IMR-90 (cell line): ENCODE measurements around the gene STRN. TPM values are rescaled to one million over a fixed set of nuclear protein-coding genes. Genes with fewer than 3 reads are reported as not detected.

ENCODE experiments used
- ATAC-seq: fragments of 200-7000 bp; cut with Tn5 transposase; 2 replicates; pipeline ENCODE4 v1.9.1; 2020; ENCODE audit warnings: low read depth, mild to moderate bottlenecking, moderate library complexity
- BruUV-seq: library from RNA; stranded (reverse); fragments of 400-500 nt; replicated peaks from 2 replicates; lab custom pipeline; 2021; lab: Mats Ljungman, UMichigan
- CTCF ChIA-PET: fragments of 300-600 bp; formaldehyde crosslinking; extraction: SDS; loops from one replicate; lab custom pipeline; 2021; ENCODE audit warnings: antibody characterized with exemption; lab: Yijun Ruan, JAX
- POLR2A ChIA-PET: fragments of 300-600 bp; sonication (Branson Sonifier 250); formaldehyde crosslinking; loops from one replicate; lab custom pipeline; 2022; ENCODE audit warnings: antibody characterized with exemption; ENCODE audit not compliant: unreplicated experiment; lab: Charles Lee
- DNase-seq: peaks from one replicate; pipeline ENCODE4 v3.0.0; 2013
- H2AFZ ChIP-seq: replicated peaks from 2 replicates; pipeline ENCODE3; 2013; ENCODE audit warnings: low read length, mild to moderate bottlenecking; ENCODE audit not compliant: poor library complexity
- H2AK5ac ChIP-seq: 2 replicates; pipeline ENCODE4 v1.6.1; 2013; ENCODE audit warnings: low read depth, low read length, inconsistent platforms
- H2AK9ac ChIP-seq: replicated peaks from 2 replicates; pipeline ENCODE3; 2013; ENCODE audit warnings: mild to moderate bottlenecking, low read depth, low read length, moderate library complexity; ENCODE audit not compliant: poor library complexity
- H2BK120ac ChIP-seq: 2 replicates; pipeline ENCODE4 v1.6.1; 2013; ENCODE audit warnings: low read depth, low read length, inconsistent platforms
- H2BK15ac ChIP-seq: 3 replicates; pipeline ENCODE4 v1.6.1; 2013; ENCODE audit warnings: low read depth, low read length, inconsistent platforms
- H2BK20ac ChIP-seq: 2 replicates; pipeline ENCODE4 v1.6.1; 2013; ENCODE audit warnings: low read depth, mild to moderate bottlenecking, inconsistent platforms, low read length, moderate library complexity
- H2BK5ac ChIP-seq: 2 replicates; pipeline ENCODE4 v1.6.1; 2013; ENCODE audit warnings: mild to moderate bottlenecking, low read depth, low read length, inconsistent platforms; ENCODE audit not compliant: poor library complexity, severe bottlenecking
- H3K14ac ChIP-seq: replicated peaks from 2 replicates; pipeline ENCODE4 v1.6.1; 2013; ENCODE audit warnings: low read depth, low read length, inconsistent platforms
- H3K18ac ChIP-seq: 2 replicates; pipeline ENCODE4 v1.6.1; 2013; ENCODE audit warnings: low read depth, low read length, control low read depth
- H3K23ac ChIP-seq: 2 replicates; pipeline ENCODE4 v1.6.1; 2013; ENCODE audit warnings: low read depth, low read length, inconsistent platforms
- H3K27ac ChIP-seq: 2 replicates; pipeline ENCODE4 v1.5.1; 2013; ENCODE audit warnings: mild to moderate bottlenecking, control low read depth, low read length; ENCODE audit not compliant: insufficient read depth
- H3K27me3 ChIP-seq: 2 replicates; pipeline ENCODE4 v1.6.1; 2013; ENCODE audit warnings: low read length; ENCODE audit not compliant: control insufficient read depth, insufficient read depth
- H3K36me3 ChIP-seq: 2 replicates; pipeline ENCODE4 v1.6.1; 2013; ENCODE audit warnings: low read length, mixed read lengths; ENCODE audit not compliant: control insufficient read depth, insufficient read depth
- H3K4ac ChIP-seq: 2 replicates; pipeline ENCODE4 v1.6.1; 2013; ENCODE audit warnings: low read depth, low read length, inconsistent platforms
- H3K4me1 ChIP-seq: 2 replicates; pipeline ENCODE4 v1.6.1; 2013; ENCODE audit warnings: low read length, mixed read lengths; ENCODE audit not compliant: control insufficient read depth, insufficient read depth
- H3K4me2 ChIP-seq: 2 replicates; pipeline ENCODE4 v1.6.1; 2013; ENCODE audit warnings: low read depth, mild to moderate bottlenecking, control low read depth, low read length, moderate library complexity
- H3K4me3 ChIP-seq: 2 replicates; pipeline ENCODE4 v1.5.1; 2013; ENCODE audit warnings: low read depth, mild to moderate bottlenecking, control low read depth, low read length, moderate library complexity; ENCODE audit not compliant: insufficient read depth
- H3K56ac ChIP-seq: 2 replicates; pipeline ENCODE4 v1.6.1; 2013; ENCODE audit warnings: low read length, inconsistent platforms; ENCODE audit not compliant: insufficient read depth; ENCODE audit errors: extremely low read depth
- H3K79me1 ChIP-seq, 2 experiments: 2 replicates each; pipeline ENCODE4 v1.6.1; 2013; ENCODE audit warnings: low read length in 2 of 2, inconsistent platforms in 1 of 2, low read depth in 1 of 2
- H3K9ac ChIP-seq: 2 replicates; pipeline ENCODE4 v1.6.1; 2013; ENCODE audit warnings: low read depth, low read length, control low read depth
- H3K9me1 ChIP-seq: 2 replicates; pipeline ENCODE4 v1.6.1; 2013; ENCODE audit warnings: low read length, inconsistent platforms; ENCODE audit not compliant: insufficient read depth
- H3K9me3 ChIP-seq: 2 replicates; pipeline ENCODE4 v1.6.1; 2013; ENCODE audit warnings: low read length; ENCODE audit not compliant: control insufficient read depth, insufficient read depth
- H4K20me1 ChIP-seq: 2 replicates; pipeline ENCODE4 v1.6.1; 2013; ENCODE audit warnings: low read length, inconsistent platforms; ENCODE audit not compliant: insufficient read depth
- H4K5ac ChIP-seq: 2 replicates; pipeline ENCODE4 v1.6.1; 2013; ENCODE audit warnings: mild to moderate bottlenecking, low read depth, low read length, control low read depth
- H4K8ac ChIP-seq, 2 experiments: 2 replicates each; pipeline ENCODE4 v1.6.1; 2013; ENCODE audit warnings: low read depth in 2 of 2, low read length in 2 of 2, control low read depth in 1 of 2, inconsistent platforms in 1 of 2
- H4K91ac ChIP-seq: 2 replicates; pipeline ENCODE4 v1.6.1; 2013; ENCODE audit warnings: low read depth, low read length, inconsistent platforms; ENCODE audit not compliant: insufficient read depth
- BHLHE40 ChIP-seq: fragments of 150-350 bp; IDR thresholded peaks from 2 replicates; pipeline ENCODE4 v1.6.1; 2016; ENCODE audit warnings: mild to moderate bottlenecking, low read depth, low read length
- CTCF ChIP-seq: conservative IDR thresholded peaks from 2 replicates; pipeline ENCODE4 v1.5.1; 2012; ENCODE audit warnings: mild to moderate bottlenecking, low read depth, low read length, improper control_type of control experiment
- FOS ChIP-seq: fragments of 150-350 bp; IDR thresholded peaks from 2 replicates; pipeline ENCODE4 v1.6.1; 2016; ENCODE audit warnings: low read depth, low read length
- MAFK ChIP-seq: IDR thresholded peaks from 2 replicates; pipeline ENCODE4 v1.6.1; 2012; ENCODE audit warnings: low read depth, low read length, improper control_type of control experiment
- MAZ ChIP-seq: IDR thresholded peaks from 2 replicates; pipeline ENCODE4 v1.6.1; 2012; ENCODE audit warnings: low read depth, mild to moderate bottlenecking, low read length, improper control_type of control experiment, moderate library complexity, borderline replicate concordance
- MXI1 ChIP-seq: IDR thresholded peaks from 2 replicates; pipeline ENCODE4 v1.6.1; 2012; ENCODE audit warnings: low read depth, mild to moderate bottlenecking, low read length, moderate library complexity, borderline replicate concordance
- NFE2L2 ChIP-seq: fragments of 150-350 bp; IDR thresholded peaks from 2 replicates; pipeline ENCODE4 v1.6.1; 2016; ENCODE audit warnings: low read depth, mild to moderate bottlenecking, low read length
- RCOR1 ChIP-seq: IDR thresholded peaks from 2 replicates; pipeline ENCODE4 v1.6.1; 2012; ENCODE audit warnings: mild to moderate bottlenecking, low read length, improper control_type of control experiment; ENCODE audit not compliant: insufficient replicate concordance
- SMC3 ChIP-seq: fragments of 150-350 bp; IDR thresholded peaks from 2 replicates; pipeline ENCODE4 v1.6.1; 2016; ENCODE audit warnings: low read depth, mild to moderate bottlenecking, antibody characterized with exemption, low read length, moderate library complexity
- WGBS, 2 experiments: methylation state at CpG; one replicate each; pipeline versions ENCODE4 v1.1.5 to v1.1.7; 2013; ENCODE audit warnings: missing lambda C conversion rate in 2 of 2; ENCODE audit not compliant: insufficient read length in 1 of 2; ENCODE audit errors: extremely low coverage in 2 of 2; 5-methylcytosine and 5-hydroxymethylcytosine counted together
- dilution Hi-C: fragments of 300-500 bp; cut with HindIII; formaldehyde crosslinking; loops from one replicate; pipeline ENCODE4 v1.14.3; 2018; ENCODE audit warnings: low sequenced_read_pairs; ENCODE audit not compliant: unreplicated experiment
- in situ Hi-C: fragments of 300-500 bp; cut with MboI; formaldehyde crosslinking; loops from 3 replicates; pipeline ENCODE4 v1.14.3; 2019; ENCODE audit warnings: low sequenced_read_pairs, inconsistent platforms, mixed read lengths
- intact Hi-C: fragments of 100-400 bp; cut with micrococcal nuclease; formaldehyde crosslinking; loops from 2 replicates; pipeline ENCODE4 v1.10.0; 2022
- polyA plus RNA-seq, 3 experiments: library from polyadenylated mRNA; depleted of rRNA; stranded (reverse); fragments of >200 nt; gene quantifications; 2 replicates each; pipeline ENCODE4 v1.2.3, GENCODE V29; 2012; ENCODE audit warnings: low replicate concordance in 1 of 3
- total RNA-seq: library from RNA; depleted of rRNA; stranded (reverse); fragments of >200 nt; gene quantifications from 2 replicates; pipeline ENCODE4 v1.2.3, GENCODE V29; 2012
- TF ChIP-seq, protein P1 (sequence below): fragments of 150-350 bp; IDR thresholded peaks from 2 replicates; pipeline ENCODE4 v1.6.1; 2016; ENCODE audit warnings: low read depth, mild to moderate bottlenecking, low read length, moderate library complexity, borderline replicate concordance

STRN gene
- total and polyA plus RNA-seq, 2 of the 4 experiments (the other 2 are of a cell fraction), result 5.1 to 23.3 TPM

GRCh38 chr2:36881816-36882215, 84.5 kb downstream of the STRN start:
- H3K4me1 ChIP-seq, result peaks cover 2% of the 10 kb centered on the region; the same call in 1 of the 2 replicates
- H2BK5ac ChIP-seq, result no peak overlapping the region
- no peak overlapping the region for H3K56ac ChIP-seq
- no TSS peak for BruUV-seq
- no peak overlapping the region for H3K27ac ChIP-seq
- no peak overlapping the region for H3K4ac ChIP-seq
- DNase-seq (no peak), ATAC-seq (no peak)
- H3K9me1 ChIP-seq, result peaks cover 2% of the 10 kb centered on the region; the same call in 1 of the 2 replicates
- H4K8ac ChIP-seq, result no peak overlapping the region
- no peak overlapping the region for H3K4me2 ChIP-seq
- in situ Hi-C loops, result no loop called here
- no peak overlapping the region for H3K4me3 ChIP-seq
- no peak overlapping the region for H3K23ac ChIP-seq
- H2BK15ac ChIP-seq, result no peak overlapping the region
- ChIA-PET POLR2A (no interaction called here), CTCF (no interaction called here)
- TF ChIP-seq MAZ (no peak), NFE2L2 (no peak), FOS (no peak), MAFK (no peak), SMC3 (no peak), BHLHE40 (no peak), MXI1 (no peak), RCOR1 (no peak), CTCF (no peak)
- TF ChIP-seq, protein P1, sequence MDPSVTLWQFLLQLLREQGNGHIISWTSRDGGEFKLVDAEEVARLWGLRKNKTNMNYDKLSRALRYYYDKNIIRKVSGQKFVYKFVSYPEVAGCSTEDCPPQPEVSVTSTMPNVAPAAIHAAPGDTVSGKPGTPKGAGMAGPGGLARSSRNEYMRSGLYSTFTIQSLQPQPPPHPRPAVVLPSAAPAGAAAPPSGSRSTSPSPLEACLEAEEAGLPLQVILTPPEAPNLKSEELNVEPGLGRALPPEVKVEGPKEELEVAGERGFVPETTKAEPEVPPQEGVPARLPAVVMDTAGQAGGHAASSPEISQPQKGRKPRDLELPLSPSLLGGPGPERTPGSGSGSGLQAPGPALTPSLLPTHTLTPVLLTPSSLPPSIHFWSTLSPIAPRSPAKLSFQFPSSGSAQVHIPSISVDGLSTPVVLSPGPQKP, result no peak
- no peak overlapping the region for H4K91ac ChIP-seq
- H3K79me1 ChIP-seq, result peaks cover 0 to 3% of the 10 kb centered on the region in 2 experiments; a peak in 2 of 4 replicates
- H4K20me1 ChIP-seq, result no peaks in the 10 kb centered on the region
- no peaks in the 10 kb centered on the region for H3K27me3 ChIP-seq
- no peak overlapping the region for H3K14ac ChIP-seq
- no peak overlapping the region for H2BK120ac ChIP-seq
- no peak overlapping the region for H2BK20ac ChIP-seq
- no peak overlapping the region for H3K9ac ChIP-seq
- intact Hi-C loops, result no loop called here
- no peak overlapping the region for H2AK5ac ChIP-seq
- H3K9me3 ChIP-seq, result no peaks in the 10 kb centered on the region
- no peak overlapping the region for H3K18ac ChIP-seq
- no peak overlapping the region for H2AFZ ChIP-seq
- WGBS, 2 experiments, result no CpG with 5 or more reads among the region's 1 CpG
- dilution Hi-C loops, result no loop called here
- no peak overlapping the region for H4K5ac ChIP-seq
- H2AK9ac ChIP-seq, result no peak overlapping the region
- peaks cover 18% of the 10 kb centered on the region for H3K36me3 ChIP-seq
